Fibroblast of mammary gland (primary cell): ENCODE measurements around the gene SOD1.

Experiments
- DNase-seq: peaks from one replicate; pipeline ENCODE4 v3.0.0-alpha.2; 2010; ENCODE audit warnings: low read depth
- H3K4me3 ChIP-seq: 2 replicates; pipeline ENCODE4 v1.5.1; 2011; ENCODE audit warnings: low read depth, mild to moderate bottlenecking, low read length, moderate library complexity; ENCODE audit not compliant: control insufficient read depth
- CTCF ChIP-seq: conservative IDR thresholded peaks from 2 replicates; pipeline ENCODE4 v1.5.1; 2011; ENCODE audit warnings: low read depth, low read length, inconsistent platforms; ENCODE audit not compliant: control insufficient read depth, insufficient read depth

SOD1 gene

GRCh38 chr21:31671931-31672330 lies 12.4 kb downstream of the SOD1 start:
- DNase-seq = no peak
- no peak for TF ChIP-seq CTCF
- no peak overlapping the region for H3K4me3 ChIP-seq

DNA sequence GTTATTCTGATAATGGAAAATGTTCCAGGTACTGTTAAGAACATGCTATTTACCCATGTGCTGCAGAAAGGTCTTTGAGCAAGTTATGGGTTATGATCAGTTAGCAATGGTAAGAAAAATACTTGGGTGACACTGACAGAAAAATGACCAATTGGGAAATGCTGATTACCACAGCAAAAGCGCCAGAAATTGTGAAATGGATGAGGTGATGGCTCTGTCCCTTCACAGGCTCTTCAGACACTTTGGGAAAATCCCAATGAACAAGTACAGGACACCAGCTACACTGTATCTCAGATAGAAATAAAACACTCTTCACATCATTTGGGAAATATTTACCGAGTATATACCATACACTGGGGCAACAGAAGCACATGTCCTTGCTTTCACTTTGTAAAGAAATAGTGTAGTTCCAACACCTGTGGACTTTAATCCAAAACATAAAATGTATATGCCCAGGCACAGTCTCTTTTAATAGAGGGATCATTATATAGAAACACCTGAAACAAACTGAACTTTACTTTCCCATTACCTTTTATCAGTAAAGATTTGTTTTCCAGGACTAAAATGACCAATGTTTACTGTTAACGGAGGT lies 13.9 kb downstream of the SOD1 start:
- H3K4me3 ChIP-seq = no peak overlapping the region
- no peak for TF ChIP-seq CTCF
- DNase-seq = no peak

GRCh38 chr21:31675318-31675717 lies 15.8 kb downstream of the SOD1 start:
- DNase-seq = no peak
- no peak for TF ChIP-seq CTCF
- H3K4me3 ChIP-seq = no peak overlapping the region

- no peak overlapping the region for H3K4me3 ChIP-seq
- no peak for DNase-seq
- TF ChIP-seq CTCF = no peak
Measured at GRCh38 chr21:31675960-31676359, 16.5 kb downstream of the SOD1 start.

- no peak for DNase-seq
- H3K4me3 ChIP-seq = no peak overlapping the region
- TF ChIP-seq CTCF = no peak
Measured at GRCh38 chr21:31677047-31677446, 17.6 kb downstream of the SOD1 start.

DNA sequence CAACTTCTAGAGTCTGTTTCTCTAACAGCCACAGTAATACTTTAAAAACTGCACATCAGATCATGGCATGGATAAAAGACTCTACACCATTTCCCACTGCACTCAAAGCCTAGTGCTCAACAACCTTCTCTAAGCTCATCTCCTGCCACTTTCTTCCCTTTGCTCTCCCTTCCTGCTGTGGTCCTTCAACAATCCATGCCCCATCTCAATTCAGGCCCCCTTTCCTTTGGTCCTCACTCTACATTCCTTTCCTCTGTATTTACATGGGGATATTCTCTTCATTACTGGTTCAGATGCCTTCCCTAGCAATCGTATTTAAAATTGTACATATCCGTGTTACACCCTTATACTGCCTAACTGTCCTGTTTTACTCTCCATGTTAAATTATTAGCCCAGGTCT lies 19.0 kb downstream of the SOD1 start:
- no peak for DNase-seq
- no peak overlapping the region for H3K4me3 ChIP-seq
- TF ChIP-seq CTCF = no peak

- no peak overlapping the region for H3K4me3 ChIP-seq
- no peak for TF ChIP-seq CTCF
- DNase-seq = no peak
Measured at GRCh38 chr21:31682620-31683019, 23.1 kb downstream of the SOD1 start.
